GM18499 (cell line): ENCODE results near the gene ZNF98.

Experiments
- ATAC-seq: cut with Tn5 transposase; IDR thresholded peaks from one replicate; pipeline ENCODE4 v1.9.1; 2021; ENCODE audit warnings: moderate number of reproducible peaks; ENCODE audit not compliant: insufficient read depth, unreplicated experiment

The ZNF98 gene

GRCh38 chr19:22422211-22422610 is at the start of gene ZNF98:
TSS of gene ZNF98 (minus strand) at chr19:22422346. CDS start at chr19:22422224, 122 bp downstream.
- ATAC-seq, result no peak

GRCh38 chr19:22446605-22447004 is 24.5 kb upstream of the ZNF98 start:
- ATAC-seq, result no peak

- ATAC-seq, result no peak
These were observed 15.9 kb upstream of the ZNF98 start for GRCh38 chr19:22438011-22438410.

GRCh38 chr19:22427960-22428913 is 6.1 kb upstream of the ZNF98 start:
- ATAC-seq, result no peak

GRCh38 chr19:22427547-22427946 is 5.4 kb upstream of the ZNF98 start:
- no peak for ATAC-seq

GRCh38 chr19:22426901-22427300 is 4.8 kb upstream of the ZNF98 start:
- ATAC-seq, result no peak

GRCh38 chr19:22421797-22422196 is 349 bp downstream of the ZNF98 start:
- ATAC-seq, result no peak

- no peak for ATAC-seq
These were observed 67.5 kb downstream of the ZNF98 start for GRCh38 chr19:22354665-22355064.
